GM18517 (cell line): ENCODE results near the gene SOX6.

Experiments
- ATAC-seq: cut with Tn5 transposase; IDR thresholded peaks from one replicate; pipeline ENCODE4 v1.9.1; 2021; ENCODE audit warnings: mild to moderate bottlenecking, moderate library complexity; ENCODE audit not compliant: unreplicated experiment

The SOX6 gene

DNA sequence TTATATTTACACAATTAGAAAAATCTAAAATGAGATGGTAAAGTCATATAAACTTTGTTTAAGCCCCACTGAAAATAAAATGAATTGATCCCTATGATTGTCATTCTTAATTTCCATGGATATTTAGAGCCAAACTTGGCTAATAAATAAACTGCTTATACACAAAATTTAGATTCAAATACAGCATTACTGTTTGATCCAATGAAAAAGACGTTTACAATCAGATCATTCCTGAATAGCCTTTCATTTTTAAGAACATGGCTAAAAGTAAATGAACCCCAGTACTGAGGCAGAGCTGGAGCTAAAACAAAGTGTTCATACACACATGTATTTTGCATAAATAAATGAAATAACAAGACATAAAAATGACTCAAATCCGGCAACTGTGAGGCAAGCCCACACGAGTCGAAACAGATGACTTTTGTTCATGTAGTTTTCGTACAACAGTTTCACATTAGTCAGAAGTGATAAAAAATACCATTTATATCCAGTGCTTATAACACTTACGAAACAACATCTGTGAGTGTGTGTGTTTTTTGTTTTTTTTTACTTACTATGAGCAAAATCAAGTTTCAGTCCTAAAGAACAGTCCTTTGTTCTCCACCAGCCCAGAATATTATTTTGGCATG, 386.5 kb downstream of the SOX6 start:
- peak; percentile 57 for ATAC-seq

DNA sequence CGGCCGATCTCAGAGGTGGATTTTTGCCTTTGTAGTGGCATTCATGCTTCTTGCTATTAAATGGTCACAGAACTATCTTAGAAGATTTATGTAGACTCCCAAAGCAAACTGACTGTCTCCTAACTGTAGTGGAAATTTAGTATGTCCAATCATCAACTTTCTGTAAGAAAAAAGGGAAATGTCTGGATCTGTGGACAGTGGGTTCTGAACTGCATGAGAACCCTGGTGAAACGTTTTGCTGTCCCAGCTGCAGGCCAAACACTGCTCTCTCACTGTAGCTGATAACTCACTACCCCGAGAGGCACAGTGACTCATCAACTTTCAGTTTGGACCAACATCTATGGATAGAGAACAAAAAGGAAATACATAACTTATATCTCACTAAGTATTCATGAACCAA, 387.1 kb downstream of the SOX6 start:
- peak; percentile 72 for ATAC-seq

DNA sequence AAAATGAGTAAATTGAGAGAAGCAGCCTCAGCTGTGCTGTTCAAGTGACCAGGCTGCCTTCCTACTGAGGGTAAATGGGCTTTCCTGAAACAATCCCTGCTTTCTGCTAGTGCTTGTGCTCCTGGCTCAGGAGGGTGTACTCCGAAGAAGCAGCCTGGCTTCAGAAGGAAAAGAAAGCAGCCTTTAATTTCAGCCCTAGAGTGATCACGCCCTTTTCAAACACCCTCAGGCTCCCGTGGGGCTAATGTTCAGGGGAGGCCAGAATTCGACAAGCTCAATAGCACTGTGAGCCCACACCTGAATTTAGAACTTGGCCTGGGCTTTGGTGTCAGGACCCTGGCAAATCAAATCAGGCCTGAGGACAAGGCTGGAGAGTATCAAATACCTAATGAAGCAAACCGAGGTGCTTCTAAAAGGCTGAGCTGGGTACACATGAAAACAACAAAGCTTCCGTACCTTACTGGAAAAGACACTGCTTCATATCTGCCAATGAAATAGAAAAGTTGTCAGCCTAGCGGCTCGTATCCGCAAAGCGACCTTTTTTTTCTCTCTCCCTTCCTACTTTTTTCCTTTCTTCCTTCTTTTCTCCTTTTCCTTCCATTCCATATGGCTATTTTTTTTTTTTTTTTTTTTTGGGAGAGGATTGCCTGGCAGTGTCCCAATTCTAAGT, 387.8 kb downstream of the SOX6 start:
- ATAC-seq = no peak

DNA sequence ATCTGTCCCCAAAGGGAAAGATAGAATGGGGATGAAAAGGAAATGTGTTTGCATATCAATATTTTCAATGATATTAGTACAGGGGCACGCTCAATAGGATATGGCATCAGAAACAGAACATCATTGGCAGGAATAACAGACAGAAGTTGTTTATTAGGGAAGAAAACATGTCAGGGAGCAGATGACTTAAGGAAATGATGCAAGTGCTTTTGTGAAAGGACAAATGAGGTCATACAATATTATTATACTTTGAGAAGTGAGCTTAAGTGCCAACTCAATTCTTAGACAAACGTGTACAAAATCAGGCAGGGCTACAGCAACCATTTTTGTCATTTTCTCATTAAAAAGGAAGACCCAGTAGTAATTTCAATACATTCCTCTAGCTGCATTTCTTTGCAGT, 388.4 kb downstream of the SOX6 start:
- ATAC-seq = no peak

DNA sequence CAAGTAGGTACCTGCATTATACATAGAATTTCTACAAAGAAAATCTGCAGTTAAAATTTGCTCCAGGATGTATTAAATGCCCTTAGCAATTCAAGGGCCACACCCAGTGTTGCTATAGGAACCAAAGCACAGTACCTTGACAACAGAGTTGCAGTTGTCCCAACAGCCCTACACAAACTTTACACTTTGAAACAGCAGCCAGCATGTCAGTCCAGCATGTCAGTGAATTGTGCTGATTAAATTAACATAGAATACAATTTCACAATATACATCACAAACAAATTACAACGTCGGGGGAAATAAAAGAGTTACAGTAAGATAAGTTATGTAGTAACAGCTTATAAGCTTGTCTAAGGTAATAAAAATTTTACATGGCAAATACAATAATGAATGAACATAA, 389.2 kb downstream of the SOX6 start:
- ATAC-seq = no peak

DNA sequence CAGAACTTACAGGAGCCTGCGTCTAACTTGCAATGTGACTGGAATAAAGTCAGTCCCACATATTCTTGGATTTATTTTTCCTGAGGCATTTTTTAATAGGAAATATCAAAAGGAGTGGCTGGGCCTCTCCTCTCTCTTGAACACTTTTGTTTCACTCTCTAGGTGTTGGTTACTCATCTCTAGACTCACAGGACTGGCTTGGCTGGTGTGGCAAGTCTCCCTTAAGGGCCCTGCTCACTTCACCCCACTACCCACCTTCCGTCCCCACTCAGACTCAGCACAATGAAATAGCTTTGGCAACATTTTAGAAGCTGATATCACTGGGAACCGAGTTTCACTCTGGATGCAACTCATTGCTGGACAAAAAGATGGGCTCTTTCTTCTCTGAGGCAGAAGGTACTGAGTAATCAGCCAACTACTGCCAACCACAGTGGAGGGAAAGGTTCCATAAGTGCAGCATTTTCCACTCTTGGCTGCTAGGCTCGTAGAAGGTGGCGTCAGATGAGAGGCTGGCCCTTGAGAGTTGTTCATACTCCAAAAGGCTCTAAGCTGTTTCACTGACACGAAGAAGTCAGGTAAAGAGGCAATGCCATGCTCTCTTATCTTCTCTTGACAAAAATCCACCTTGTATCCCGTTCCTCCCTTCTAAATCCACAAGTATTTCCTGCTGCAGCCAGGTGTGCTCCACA, 390.6 kb downstream of the SOX6 start:
- ATAC-seq = no peak

DNA sequence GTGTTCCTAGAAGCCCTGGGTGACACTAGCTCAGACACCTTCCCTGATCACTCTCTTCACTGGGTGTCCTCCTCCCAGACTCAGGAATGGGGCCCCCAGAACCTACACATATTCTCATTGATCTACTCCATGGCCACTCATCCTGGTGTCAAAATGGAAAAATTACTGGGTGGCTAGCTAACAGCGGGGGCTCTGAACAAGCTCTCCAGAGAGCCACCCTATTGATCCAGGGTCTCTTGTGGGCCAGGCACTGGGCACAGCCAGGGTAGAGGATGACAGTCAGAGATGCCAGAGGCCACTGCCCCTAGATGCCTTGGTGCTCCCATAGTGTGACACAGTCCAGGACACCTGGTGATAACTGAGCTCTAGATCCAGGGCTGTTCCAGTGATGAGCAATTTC, 393.1 kb downstream of the SOX6 start:
- ATAC-seq = no peak

DNA sequence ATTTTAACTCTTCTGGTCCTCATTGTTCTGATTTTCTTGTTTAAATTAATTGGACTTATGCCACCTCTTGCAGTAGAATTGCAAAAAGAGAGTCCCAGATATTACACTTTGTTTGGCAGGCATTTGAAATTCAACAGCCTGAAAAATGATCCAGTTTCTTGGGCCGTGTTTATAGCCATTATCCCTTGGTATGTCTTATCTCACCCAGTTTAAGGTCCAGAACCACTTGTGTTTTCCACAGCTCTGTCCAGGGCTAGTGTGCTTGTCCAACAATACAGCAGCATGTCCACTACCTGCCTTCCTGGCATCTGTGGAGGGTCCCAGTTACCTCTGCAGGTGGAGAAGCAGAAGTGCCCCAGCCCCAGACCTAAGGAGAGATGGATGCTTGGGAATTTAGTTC, 397.4 kb downstream of the SOX6 start:
- no peak for ATAC-seq

DNA sequence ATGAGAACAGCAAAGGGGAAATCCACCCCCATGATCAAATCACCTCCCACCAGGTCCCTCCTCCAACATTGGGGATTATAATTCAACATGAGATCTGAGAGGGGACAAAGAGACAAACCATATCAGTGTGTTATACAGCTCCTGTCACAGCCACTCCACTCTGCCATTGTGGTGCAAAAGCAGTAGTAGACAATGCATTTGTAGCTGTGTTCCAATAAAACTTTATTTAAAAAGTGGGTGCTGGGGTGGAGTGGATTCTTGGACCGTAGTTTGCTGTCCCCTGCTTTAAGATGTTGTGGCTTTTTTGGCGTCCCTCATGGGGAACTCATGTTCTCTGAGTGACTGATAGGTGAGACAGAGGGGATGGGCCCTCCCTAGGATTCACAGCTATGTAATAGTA, 399.1 kb downstream of the SOX6 start:
- no peak for ATAC-seq

DNA sequence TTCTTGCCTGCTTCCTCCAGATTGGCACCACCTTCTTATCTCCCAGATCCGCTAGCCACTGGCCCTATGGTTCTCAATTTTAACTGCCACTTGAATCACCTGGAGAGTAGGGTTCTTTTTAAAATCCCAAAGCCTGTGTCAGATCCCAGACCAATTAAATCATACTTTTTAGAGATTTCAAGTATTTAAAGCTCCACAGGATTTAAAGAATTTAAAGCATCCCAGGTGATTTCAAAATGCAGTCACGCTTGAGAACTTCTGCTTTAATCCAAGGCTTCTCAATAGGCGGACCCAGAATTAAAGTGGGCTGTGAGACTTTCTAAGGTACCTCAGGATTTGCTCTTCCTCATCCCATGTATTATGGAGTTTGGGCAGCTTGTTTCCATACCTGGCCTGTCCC, 400.0 kb downstream of the SOX6 start:
- no peak for ATAC-seq

DNA sequence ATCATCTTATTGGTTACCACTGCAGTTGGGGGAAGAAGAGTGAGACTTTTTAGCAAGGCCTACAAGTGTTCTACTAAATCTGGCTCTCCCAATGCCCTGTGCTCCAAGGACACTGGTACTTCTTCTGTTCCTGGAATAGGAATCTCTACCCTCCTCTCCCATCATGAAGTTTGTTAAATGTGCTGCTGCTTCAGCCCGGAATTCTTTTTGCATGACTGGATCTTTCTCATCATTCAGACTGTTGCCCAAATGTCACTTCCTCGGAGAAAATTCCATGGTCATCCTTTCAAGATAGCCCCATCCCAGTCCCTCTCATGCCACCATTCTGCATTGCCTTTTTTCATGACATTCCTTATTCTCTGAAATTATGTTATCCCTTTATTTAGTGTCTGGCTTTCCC, 400.8 kb downstream of the SOX6 start:
- ATAC-seq = no peak

DNA sequence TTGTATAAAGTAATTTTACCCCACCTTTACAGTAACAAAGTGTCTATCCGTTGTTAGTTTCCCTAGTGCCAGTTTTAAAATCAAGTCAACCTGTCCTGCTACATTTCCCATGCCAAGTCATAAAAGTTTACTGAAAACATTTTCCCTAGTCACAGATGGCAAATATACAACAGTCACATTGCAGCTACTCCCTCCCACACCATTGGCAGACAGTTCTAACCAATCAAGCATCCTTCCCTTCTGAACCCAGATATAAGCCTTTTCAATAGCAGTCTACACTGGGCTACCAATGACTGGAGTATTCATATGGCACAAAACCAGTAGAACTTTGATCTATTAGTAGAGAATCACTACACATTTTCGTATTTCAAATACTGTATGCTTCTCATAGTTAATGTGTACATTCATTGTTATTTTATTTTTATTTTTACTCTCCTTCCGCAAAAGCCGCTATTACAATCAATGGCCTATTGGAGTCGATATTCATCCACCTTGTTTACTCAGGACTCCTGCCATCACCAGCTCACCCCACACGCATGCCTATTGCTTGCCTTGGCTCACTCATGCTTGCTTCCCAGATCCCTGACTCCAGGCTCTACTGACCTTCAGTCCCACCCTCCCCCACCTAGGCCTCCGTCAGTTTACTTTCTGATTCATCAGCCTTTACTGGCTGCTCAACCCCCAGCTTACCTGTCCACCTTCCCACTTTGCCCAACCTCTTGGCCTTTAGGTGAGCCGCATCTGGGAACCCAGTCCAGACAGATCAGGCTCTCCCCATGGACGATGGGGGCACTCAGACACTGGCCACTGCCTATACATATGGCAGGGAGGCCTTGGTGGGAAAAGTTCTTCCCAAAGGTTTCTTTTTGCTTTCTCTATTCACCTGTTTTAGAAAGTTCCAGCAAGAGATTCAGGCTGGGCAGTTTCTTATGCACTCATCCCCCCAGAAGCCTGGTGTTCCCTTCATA, 408.4 kb downstream of the SOX6 start:
- ATAC-seq = no peak

DNA sequence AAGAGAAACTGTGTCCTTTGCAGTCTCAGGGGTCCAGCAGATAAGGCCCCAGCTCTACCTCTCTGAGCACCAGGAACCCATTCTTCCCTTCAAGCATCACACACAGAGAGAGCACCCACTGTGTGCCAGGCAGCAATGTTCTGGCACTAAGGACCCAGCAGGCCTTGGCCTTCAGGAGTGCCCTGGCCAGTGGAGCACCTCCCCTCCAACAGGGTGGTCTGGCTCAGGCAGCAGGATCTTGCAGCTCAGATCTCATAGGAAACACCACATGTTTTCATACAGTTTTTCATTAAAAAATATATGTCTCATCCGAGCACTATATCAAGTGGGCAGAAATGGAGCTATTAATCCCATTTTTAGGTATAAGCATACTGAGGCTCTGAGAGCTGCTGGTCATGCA, 410.6 kb downstream of the SOX6 start:
- no peak for ATAC-seq

DNA sequence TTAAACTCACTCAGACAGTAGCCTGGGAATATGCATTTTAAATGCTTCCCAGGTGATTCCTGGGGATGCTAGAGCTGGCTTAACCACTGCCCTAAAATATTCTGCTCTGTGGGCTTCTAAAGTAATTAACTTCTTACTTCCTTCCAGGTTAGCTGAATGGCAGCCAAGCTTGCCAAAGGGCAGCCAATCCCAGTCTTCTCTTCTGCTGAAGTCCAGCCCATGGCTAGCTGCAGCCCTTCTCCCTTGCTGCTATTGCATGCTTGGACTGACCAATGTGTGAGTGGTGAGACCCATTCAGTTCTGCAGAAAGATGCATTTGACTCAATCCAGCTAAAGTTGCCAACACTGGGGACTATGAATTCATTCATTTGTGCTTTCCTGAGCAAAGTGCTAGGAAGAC, 411.9 kb downstream of the SOX6 start:
- no peak for ATAC-seq

DNA sequence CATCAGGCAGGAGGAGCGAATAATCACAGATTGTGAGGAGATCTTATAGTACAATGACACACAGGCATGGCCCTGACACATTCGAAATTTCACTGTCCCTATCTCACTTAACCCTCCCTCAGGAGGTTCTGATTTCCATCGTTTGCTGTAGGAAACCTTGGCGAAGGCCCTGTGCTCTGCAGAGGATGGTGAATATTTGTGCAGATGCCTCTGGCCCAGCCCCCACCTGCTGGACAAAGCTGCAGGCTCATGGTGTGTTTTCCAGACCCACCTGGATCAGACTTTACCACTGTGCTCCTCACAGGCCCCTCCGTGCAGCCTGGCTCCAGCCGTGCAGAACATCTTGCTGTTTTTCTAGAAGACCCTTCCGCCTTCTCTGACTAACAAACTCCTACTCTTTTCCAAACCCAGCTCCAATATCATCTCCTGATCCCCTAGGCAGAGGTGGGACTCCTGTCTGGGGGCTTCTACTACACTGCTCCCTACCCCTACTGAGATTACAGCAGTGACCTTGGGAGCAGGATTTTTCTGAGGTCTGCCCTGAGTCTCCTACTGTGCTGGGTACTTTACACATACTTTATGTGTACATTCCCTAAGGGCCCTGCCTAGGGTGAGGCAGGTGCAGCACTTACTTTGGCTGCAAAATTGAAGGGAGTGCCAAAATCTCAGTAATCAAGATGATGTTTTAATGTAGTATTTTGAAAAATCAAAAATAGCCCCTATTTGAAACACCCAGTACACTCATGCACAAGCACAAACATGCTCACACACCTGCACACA, 412.7 kb downstream of the SOX6 start:
- no peak for ATAC-seq

DNA sequence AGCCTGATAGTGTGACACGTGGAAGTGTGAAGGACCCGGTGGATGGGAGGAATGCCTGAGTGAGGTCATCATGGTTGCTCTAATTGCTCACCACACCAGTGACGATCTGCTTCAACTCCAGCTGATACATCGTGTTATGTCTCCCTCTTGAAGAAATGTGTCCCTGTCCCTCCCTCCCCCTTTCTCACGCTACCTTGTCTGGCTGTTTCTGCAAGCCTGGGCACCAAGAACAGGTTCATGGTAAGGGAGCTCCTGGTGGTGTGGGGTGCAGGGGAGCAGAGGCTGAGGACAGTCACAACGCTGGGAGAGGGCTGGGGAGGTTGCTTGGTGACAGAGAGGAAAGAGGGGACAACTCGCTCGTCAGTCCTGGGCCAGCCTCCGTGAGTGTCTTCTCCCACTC, 413.4 kb downstream of the SOX6 start:
- ATAC-seq = no peak

DNA sequence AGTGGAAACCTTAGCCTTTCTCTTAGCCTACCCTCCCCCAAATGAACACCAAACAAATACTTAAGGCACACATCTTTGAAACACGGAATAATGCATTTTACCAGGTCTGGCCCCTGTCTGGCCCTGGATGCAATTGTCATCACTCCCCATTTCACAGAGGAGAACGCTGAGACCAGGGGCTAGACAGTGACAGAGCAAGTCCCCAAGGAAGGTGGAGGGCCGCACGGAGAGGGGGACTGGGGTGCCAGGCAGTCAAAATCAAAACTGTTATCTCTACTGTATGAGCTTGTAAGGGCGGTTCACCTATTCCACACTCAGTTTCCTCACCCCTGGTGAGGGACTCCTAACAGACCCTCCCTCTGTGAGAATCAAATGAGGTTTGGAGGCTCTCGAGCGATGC, 414.2 kb downstream of the SOX6 start:
- no peak for ATAC-seq

DNA sequence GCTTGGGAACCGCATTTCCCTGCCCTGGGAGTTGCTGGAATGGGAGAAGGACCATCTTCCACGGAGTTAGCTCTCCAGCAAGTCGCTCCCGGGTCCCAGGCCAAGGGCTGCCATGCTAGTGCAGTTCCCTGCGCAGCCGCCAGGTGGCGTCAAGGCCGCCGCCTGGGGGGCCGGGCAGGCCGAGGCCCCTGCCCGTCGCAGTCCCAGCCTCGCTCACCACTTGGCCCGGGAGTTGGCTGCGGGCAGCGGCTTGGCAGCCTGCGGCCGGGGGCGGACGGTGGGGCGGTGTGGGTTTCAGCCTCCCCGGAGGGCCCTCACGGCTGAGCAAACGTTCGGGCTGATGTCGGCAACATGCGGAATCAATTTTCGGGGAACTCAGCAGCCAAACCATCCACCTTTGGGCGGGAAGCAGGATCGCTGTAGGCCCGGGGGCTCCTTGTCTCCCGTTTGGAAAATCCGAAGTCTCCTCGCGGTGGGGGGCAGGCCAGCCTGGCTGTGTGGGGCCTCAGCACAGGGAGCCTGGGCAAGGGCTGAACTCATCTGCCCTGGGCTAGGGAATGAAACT, 415.1 kb downstream of the SOX6 start:
- no peak for ATAC-seq

DNA sequence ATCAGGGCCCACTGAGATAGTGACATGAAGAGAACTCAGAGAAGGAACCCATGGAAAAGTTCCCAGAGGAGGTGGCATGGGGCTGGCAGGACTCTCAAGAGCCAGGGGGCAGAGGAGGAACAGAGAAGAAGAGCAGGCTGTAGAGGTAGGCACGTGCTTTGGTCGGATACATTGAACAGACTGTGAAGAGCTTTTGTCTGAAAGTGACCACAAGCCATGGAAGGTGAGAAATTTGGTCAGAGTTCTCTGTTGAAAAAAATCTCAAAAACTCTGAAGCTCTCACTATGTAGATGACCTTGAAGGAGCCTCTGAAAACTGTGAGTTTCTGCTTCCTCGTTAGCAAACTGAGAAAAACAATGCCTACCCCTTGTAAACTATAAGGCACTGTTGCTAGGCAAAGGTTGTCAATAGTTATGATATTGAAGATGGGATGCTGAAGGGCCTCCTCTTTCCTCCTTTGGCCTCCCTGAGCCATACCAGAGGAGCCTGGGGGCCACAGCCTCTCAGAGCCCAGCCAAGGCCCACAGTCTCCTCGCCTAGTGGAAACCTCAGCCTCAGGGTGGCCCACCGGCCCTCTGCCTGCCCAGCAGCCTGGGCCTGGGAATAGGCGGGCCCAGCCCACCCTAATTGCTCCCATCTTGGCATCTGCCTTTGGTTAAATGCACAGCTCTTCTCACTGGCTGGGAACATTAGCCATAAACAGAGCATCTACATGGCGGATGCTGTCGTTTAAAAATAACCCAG, 415.7 kb downstream of the SOX6 start:
- no peak for ATAC-seq

DNA sequence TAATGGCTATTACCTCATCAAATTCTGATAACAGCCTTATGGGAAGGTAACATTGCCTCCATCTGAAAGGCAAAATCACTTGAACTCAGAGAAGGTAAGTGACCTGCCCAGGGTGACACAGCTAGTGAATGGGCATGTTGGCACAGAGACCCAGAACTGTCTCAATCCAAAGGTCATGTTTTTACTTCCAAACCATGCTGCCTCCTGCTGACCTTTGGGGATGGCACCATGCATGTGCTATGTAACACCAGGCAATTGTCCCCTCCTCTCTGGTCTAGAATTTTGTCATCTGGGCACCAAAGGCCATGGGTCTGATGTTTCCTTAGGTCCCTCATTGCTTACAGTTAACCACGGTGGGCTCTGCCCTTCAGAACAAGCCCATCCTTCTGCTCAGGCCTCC, 417.4 kb downstream of the SOX6 start:
- no peak for ATAC-seq
